CD4-positive, alpha-beta T cell treated with Interleukin-4 for 4 hours (primary cell): ENCODE data around the gene NFIA.

Source experiments
- DNase-seq: peaks from one replicate; pipeline ENCODE4 v3.0.0-alpha.2; 2020

The NFIA gene

DNA sequence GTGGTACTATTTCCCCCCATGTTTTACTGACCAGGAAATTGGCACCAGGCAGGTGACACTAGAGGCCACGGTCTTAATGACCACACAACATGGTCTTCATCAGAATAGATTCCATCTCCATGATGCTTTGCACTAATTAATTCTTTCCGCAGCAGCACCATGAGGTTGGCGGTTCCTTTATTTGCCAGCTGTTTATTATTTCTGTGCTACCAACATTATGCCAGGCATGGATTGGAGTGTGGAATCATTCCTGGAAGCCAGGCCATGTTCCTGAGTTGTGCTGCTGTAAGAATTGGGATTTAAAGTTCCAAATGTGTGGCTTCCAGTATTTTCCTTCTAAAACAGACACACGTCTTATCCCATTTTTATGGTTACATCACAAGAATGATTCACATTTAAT lies 107.8 kb downstream of the NFIA start:
- no peak for DNase-seq

DNA sequence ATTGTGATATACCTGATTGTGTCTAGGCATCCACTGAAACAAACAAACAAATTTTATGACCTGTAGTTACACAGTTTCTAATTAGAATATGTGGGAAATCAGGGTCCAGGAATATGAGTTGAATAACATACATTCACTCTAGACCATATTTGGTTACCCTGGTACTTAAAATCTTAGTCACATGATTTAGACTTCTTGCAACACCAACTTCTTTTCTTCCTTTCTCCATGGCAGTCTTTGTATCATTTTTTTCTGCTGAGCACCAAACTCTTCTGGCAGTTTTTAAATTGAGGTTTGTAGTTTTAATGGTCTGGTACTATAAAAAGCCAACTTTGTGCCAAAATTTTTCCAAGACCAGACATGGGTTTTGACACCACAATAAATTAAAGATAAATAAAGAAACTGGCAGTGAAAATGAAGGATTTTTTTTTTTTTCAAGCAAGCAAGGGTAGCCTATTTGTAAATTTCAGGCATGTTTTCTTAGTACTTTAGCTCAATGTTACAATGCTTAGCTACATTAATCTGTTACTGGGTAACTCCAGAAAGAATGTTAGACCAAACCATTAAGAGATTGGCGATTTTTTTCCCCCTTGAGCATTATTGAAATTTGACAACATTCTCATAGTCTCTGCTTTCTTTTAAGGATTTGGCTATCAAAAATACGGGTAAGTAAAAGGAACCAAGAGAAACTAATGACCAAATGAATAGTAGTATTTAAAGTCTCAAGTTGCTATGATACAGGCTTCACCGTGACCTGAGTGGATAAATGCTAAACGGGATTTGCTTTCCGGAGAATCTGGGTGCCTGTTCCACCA lies 108.5 kb downstream of the NFIA start:
- no peak for DNase-seq

DNA sequence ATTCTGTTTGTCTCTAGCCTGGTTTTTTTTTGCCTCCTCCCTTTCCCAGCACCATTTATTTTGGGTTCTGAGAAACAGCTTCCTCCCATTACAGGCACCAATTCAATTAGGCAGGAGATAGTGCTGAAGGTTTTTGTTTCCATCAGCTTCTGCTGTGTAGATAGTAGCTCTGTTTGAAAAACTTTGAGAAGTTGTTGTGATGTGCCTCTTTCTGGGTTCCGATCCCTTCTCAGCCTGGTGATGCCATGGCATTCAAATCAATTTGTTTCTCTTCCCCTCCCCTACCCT lies 109.0 kb downstream of the NFIA start:
- no peak for DNase-seq

DNA sequence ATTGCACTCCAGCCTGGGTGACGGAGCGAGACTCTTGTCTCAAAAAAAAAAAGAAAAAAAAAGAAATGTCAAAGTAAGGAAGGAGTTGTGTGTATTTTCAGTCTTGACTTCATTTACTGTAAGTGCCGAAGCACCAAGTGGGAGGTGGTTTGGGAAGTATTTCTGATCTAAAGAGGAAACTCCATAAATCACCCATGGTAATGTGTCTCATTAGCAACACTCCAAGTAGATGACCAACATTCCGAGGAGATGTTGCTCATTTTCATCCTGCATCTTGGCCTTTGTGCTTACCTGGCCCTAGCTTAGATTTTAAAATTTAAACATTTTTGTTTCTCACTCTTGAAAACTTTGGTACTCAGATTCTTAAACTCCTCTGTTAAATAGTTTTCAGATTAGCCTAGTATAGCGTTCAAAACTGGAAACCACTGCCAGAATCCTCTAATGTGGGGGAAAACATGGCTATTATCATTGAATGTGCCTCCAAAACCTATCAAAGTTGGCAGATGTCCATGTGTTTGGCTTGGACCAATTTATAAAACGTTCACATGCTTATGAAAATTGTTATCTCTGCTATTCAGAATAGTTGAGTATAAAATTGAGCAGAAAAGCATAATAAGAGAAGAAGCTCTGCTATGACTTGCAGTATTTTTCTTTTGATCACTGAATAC lies 110.4 kb downstream of the NFIA start:
- no peak for DNase-seq

DNA sequence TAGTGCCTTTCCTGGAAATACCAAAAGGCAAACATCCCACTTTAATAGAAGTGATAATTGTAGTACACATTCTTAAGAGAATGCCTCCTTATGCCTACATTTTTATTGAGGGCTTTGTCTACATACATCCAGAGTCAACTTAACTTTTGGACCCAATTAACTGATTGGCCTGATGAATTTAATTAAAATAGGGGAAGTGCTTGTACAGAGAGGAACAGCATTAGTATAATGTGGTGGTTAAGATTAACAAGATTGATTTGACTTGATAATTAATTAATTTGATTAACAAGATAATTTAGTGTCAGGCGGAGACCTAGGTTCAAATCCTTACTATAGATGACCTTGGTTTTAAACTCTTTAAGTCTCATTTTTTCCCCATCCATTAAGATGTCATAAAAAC lies 111.4 kb downstream of the NFIA start:
- DNase-seq, result no peak

DNA sequence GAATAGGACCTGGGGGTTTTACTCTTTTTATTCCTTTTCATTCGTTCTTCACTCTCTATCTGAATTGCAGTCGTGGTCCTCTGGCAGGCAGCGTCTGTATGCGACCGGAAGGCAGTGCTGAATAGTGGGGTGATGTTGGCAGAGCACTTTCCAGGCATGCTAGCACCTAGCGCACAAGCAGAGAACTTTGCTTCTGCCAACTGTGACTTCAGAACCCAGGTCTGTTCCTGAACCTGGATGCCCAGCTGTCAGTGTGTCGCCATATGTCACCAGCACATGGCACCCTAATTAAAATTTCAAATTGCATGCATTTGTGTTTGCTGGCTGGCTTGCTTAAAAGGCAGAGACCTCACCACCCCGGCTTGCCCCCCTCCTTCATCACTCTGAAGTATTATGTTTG lies 116.2 kb downstream of the NFIA start:
- DNase-seq, result no peak

DNA sequence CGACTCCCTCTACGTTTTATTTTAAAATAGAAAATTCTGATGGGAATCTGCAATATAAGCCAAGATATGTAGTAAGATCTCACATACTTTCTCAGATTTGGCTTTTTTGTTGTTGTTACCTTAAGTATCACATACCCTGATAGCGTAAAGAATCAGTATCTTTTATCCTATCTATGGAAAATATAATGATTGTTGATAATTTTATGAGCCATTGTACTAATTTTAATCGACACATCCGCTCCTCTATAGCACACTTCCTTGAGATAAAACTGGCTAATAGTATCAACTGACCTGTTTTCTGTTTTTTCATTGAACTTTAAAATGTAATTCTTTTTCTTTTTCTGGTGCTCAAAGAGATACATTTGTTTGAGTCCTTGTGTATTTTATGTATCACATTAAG lies 118.7 kb downstream of the NFIA start:
- no peak for DNase-seq

DNA sequence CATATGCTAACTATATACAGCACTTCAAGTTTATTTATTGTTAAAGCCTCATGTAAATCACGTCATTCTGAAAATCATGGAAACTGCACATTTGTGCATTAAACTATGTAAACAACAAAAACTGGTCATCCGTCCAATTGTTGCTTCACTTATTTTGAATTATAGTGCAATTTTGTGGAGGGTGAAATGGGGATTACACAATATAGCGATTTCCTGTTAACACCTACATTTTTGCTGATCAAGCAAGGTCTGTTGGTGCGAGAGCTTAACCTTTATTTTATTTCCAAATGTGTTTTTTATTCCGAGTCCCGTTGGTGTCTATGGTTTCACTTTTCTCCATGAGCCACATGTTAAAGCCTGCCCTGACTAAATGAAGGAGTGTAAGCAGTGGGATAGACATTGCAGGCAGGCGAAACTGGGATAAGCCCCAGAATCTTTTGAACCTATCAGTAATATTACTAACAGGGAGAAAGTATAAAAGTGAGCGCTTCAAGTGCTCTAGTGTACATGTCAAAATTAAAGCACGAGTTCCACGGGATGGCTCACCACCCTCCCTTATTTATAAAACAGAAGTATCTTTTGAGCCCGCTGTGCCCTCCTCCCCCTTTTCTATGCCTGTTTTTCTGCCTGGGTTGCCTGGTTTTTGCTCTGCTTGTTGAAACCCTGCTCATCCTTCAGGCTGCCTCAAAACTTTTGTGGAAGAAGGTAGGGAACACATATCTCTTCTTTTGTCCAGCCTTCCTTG lies 120.7 kb downstream of the NFIA start:
- DNase-seq, result no peak

DNA sequence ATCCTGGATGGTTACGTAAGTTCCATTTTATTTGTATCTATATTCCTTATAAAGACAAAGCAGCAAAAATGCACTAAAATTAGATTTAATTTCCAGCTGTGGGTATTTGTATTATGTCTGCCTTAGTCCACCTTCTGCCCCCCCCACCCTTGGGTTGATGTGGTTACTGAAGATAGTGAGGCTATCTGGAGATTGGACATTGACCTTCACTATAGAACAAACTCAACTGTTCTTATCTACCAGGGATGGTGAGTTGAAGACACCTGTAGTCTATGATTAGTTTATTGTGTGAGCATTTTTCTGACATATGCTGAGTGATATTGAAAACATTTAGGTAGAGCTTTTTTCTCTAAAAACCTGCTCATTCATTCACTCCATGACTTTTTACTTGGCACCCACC lies 122.2 kb downstream of the NFIA start:
- DNase-seq, result no peak

DNA sequence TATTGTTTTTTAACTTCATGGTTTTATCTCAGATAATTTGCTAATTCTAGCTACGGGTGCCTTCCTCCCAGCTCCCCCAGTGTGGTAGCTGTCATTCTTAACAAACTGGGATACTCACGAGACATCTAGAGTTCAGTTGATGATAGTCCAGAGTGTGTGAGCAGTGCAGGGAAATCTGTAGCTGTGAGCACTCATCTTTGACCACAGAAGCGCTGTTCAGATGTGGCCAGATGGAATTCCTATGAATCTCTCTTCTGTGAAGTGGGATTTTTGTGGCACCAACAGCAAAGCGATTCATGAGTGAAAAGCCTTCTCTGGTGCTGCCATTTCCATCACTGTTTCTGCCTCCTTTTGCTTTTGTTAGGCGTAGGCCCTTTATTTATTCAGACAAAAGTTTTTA lies 125.1 kb downstream of the NFIA start:
- DNase-seq, result no peak

DNA sequence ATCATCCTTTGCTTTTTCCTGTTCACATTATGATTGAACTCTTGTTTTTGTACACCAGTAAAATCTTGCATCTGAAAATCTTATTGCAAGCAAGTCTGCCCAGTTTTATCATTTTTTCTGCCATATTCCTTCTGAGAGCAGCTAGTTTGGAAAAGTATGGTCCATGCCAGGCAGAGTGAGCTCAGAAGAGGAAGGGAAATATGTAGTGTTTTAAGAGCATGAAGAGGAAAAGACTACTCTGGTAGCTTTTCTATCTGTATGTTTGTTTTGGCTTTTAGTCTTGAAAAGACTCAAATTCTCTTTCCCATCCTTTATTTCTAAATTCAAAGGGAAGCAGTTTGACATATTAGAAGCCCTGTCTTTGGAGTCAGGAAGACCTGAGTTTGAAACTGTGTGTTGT lies 125.8 kb downstream of the NFIA start:
- DNase-seq, result no peak

DNA sequence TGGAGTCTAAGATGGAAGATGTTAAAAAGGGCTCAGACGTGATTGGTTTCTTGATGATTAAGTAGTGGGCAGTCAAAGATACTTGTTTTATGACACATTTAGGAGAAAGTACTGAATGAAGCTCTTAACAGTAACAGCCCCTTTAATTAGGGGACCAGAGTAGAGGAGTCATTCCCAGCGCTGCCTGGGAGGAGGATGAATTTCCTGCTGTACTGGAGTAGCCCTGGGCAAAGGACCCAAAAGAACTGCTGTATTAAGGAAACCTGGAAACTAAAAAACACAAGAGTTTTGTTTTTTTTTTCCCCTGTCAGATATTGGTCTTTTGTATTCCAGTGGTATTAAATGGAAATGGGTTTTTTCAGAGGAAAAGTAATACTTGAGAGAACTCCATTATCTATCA lies 126.5 kb downstream of the NFIA start:
- DNase-seq, result no peak

DNA sequence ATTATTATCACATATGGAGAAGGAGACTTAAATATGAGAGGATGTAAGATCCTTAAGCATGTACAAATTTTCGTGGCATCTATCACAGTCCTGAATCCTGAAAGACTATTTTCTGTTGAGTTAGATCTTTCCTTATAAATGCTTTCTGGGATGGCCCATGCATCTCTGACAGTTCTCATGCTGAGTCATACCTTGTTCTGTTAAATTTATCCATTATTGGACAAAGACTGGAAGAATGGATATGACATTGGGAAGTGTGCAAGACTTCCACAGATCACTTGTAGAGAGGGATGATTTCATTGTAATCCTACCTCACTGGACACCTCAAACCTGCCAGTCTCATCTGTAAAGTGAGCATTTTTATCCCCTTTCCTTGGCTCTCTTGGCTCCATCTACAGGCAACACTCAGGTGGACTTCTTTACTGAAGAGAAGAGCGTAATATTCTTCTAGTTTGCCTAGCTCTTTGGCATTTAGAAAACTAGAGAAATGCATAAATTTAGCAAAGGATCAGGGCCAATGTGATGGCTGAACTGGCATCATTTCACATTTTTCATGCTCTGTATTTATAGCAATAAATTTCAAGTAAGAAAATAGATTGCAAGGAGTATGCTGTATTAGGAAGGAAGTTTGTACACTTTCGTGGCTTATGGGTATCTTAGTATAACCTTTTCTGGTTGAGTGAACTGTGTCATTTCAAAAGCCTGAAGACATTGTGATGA lies 128.2 kb downstream of the NFIA start:
- no peak for DNase-seq

DNA sequence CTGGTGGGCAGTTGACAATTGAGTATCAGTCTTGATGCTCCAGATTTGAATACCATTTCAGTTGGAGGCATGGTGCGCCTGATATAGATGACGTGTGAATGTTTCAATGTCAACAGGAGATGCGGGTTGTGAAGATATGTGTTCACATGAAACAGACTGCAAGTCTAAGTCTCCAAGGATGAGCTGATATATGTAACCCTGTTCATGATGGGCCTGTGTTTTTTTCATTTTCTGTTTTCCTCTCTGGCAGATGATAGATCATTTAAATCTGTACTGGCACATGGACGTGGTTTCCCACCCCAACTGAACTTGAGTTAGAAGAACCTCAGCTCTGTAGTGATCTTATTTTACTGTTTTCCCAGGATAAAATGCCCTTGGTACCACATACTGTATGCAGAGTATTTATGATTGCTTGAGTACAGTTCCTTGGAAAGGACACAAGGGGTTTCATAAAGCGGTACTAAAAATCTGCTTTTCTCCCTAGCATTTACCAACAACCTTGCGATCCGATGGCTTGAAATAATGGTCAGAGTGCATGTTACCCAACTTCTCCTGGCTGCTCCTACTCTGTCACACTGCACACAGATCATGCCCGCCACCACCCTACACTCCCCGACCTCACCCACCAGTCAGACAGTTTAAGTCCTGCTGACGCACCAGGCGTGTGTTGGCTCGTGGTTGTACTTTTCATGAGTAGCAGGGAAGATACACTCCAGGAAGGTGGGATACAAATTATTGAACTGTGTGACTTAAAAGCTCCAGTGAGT lies 131.1 kb downstream of the NFIA start:
- DNase-seq, result no peak

DNA sequence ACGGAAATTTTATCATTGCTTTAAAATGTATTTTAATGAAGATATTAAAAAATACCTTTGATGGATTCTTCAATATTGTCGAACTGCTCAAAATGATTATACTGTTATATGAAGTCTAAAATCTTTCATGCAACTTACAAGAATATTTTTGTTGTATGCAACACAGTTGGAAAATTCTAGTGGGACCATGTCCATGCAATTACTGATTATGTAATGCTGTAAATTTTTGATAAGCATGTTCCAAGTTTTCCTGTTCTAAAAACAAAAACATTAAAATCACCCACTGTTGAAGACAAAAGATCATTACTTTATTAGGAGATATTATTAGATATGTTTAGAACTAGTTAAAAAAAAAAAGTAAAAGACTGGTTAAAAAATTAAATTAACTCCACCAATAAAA lies 132.8 kb downstream of the NFIA start:
- DNase-seq, result no peak

DNA sequence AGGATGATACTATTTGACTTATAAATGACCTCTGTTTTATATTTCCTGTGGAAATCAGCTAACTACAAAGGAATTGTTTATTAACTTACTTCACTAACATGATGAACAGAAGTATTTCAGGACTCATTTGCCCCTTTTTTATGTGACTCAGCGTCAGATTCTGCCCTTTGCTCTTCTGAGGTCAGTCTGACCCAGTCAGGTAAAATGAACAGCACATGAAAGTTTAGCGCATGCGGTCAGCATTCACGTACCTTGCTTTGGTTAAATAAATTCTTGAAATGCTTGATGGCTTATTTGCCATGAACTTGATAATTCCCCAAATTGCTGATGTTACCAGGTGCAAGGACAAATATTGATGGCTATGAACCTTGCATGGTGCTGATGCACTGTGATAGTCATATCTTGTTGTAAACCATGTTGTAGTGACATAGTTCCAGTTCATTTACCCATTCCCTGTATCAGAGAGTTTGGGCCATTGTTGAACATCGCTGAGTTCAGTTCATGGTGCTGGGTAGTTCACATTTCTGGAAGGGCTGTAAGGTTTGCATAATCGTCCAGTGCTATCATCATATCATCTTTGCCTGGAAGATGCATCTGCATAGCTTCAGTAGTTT lies 133.4 kb downstream of the NFIA start:
- DNase-seq, result no peak

DNA sequence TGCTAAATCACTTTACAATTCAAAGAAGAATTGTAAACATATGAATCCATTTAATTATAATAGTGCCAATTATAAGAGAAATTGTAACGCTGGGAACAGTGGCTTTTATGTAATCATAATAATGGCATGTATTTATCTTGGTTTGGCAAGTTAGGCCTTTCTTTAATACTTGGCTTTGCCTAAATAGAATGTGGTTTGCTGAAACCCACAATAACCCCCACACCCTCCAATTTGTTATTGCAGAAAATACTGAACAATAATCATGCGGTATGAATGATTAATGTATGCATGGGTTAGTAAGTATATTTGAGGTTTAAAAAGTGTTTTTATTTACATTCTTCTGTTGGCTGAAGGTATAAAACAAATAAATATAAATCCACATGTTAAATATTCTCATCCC lies 138.2 kb downstream of the NFIA start:
- DNase-seq, result no peak

DNA sequence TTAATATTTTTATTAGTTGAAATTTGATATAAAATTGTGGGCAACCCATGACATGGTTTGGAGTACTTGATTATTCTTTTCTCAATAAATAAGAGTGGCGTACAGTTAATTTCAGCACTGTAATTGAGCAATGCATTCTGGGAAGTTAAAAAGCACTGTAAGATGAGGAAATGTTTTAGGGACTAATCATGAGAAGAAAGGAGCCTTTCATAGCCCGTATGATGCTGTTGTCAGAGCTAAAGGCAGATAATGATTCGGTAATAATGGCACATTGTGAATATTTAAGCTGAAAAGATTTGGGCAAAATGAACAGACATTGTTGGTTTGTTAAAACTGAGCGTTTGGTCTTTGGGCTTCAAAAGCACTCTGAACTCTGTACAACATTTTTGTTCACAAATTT lies 139.3 kb downstream of the NFIA start:
- DNase-seq, result no peak

DNA sequence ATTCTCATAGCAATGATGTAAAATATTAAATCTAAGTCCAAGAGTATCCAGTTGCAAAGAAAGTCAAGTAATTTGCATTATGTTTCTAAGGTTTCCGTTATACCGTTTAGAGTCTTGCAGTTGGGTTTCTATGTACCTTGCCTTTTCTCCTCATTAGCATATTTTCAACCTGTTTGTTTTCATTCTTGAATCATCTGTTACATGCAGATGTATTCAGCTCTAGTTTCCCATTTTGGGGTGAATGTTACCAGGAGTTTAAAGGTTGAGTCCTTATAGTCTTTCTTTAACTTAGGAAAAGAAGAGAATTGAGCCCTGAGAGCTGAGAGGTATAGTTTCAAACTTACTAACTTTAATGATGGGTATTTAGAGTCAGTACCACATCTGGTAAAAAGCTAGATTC lies 139.9 kb downstream of the NFIA start:
- no peak for DNase-seq

DNA sequence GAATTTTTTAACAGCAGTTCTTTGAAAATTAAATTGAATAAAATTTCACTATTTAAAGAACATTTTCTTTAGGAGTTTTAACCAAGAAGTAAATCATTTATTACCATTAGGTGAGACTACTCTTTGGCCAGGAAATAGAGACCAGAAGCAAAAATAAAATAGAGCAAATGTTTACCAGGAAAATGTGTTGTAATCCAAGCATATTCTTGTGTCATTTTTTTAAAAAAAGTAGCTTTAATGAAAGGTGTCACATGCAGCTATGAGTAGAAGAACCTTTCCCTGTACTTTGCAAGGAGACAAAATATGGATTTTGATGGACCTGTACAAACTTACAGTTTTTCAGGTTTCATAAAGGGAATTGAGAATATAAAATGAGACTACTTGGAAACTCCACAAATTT lies 140.8 kb downstream of the NFIA start:
- DNase-seq, result no peak

DNA sequence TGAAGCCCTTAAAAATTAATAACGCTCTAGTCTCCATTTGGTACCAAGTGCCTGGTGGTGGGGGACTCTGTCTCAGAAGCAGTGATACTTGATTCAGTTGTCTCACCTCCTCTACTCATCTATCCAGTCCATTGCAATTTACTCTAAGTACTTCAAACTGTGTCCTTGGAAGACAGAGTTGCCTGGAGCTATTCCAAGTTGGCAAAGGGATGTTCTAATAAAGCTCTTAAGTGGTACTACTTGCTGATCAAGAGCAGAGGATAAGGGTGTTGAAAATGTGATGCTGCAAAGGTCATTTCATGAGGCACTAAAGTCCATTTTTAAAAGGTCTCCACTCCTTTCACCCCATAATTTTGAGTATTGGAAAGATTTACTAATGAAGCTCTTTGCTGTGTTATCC lies 142.2 kb downstream of the NFIA start:
- no peak for DNase-seq

DNA sequence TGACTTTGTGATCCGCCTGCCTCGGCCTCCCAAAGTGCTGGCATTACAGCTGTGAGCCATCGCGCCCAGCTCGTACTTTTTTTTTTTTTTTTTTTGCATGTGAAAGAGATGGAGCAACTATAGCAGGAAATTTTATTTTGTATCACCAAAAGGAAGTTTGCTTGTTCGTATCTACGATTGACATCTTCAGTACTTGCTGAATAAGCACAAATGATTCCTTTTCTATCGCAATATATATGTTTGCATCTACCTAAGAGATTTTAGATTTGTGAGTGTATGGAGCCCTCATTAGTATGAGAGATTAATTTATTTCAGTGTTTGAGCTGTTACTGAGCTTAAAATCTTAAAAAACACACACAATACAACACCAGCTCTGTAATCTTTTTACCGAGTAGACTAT lies 143.1 kb downstream of the NFIA start:
- no peak for DNase-seq
